KMS-11 (cell line): Measurements from ENCODE around the gene RPL19.

Source experiments
- H2AFZ ChIP-seq: fragments of 200-600 bp; sonication (generic); 2 replicates; pipeline ENCODE4 v1.6.1; 2016; ENCODE audit warnings: antibody characterized with exemption, mixed run types, low read depth
- H3K27ac ChIP-seq: fragments of 200-600 bp; sonication (generic); 2 replicates; pipeline ENCODE4 v1.6.1; 2016; ENCODE audit warnings: mild to moderate bottlenecking, mixed run types
- H3K27me3 ChIP-seq: fragments of 200-600 bp; sonication (generic); 2 replicates; pipeline ENCODE4 v1.6.1; 2017; ENCODE audit warnings: mild to moderate bottlenecking, low read depth, mixed run types, moderate library complexity; ENCODE audit not compliant: insufficient read depth
- H3K36me3 ChIP-seq: fragments of 200-600 bp; sonication (generic); 2 replicates; pipeline ENCODE4 v1.6.1; 2017; ENCODE audit warnings: mild to moderate bottlenecking, mixed run types; ENCODE audit not compliant: insufficient read depth
- H3K4me1 ChIP-seq: fragments of 200-600 bp; sonication (generic); 2 replicates; pipeline ENCODE4 v1.6.1; 2016; ENCODE audit warnings: mild to moderate bottlenecking, low read depth, mixed run types; ENCODE audit not compliant: poor library complexity, severe bottlenecking
- H3K4me2 ChIP-seq: fragments of 200-600 bp; sonication (generic); 2 replicates; pipeline ENCODE4 v1.7.0; 2016; ENCODE audit warnings: mild to moderate bottlenecking, mixed run types
- H3K4me3 ChIP-seq: fragments of 200-600 bp; sonication (generic); IDR thresholded peaks from 2 replicates; pipeline ENCODE4 v1.6.1; 2017; ENCODE audit warnings: low read depth, low read length, mixed read lengths; ENCODE audit not compliant: insufficient read depth
- H3K79me2 ChIP-seq: fragments of 200-600 bp; sonication (generic); 2 replicates; pipeline ENCODE4 v1.6.1; 2016; ENCODE audit warnings: low read depth, mixed run types; ENCODE audit not compliant: insufficient read depth
- H3K9ac ChIP-seq: fragments of 200-600 bp; sonication (generic); 2 replicates; pipeline ENCODE4 v1.6.1; 2016; ENCODE audit warnings: mild to moderate bottlenecking, mixed run types
- H4K20me1 ChIP-seq: fragments of 200-600 bp; sonication (generic); 2 replicates; pipeline ENCODE4 v1.6.1; 2016; ENCODE audit warnings: mild to moderate bottlenecking, mixed run types; ENCODE audit not compliant: insufficient read depth
- TF ChIP-seq, protein P1 (sequence below): fragments of 200-600 bp; sonication (generic); conservative IDR thresholded peaks from 2 replicates; pipeline ENCODE4 v1.6.1; 2017; ENCODE audit warnings: low read depth, mild to moderate bottlenecking, antibody characterized with exemption, low read length, moderate library complexity, mixed read lengths

RPL19 gene

DNA sequence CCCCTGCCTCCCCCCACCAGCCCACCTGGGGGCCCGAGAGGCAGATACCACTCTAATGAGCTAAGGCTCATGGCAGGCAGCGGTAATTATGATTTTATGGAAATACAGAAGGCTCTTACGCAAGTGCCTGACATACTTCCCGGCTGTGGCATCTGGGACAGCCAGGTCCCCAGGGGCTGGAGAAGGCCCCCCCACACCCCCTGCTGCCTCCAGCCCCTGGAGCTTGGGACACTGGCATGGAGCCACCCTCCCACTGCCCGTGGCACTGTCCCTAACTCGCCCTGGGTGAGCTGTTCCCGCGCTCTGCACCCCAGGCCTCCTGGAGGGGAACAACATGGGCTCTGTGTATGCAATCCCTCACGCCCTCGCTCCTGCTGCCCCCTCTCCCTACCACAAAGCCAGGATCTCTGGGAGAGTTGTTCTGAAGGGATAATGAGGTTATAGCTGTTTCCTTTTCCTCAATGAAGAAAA is 31.0 kb downstream of the RPL19 start:
- Histone ChIP-seq H3K27me3 (peaks cover 22% of the 10 kb centered on the region), H3K27ac (no peak overlapping the region), H3K4me1 (peaks cover 15% of the 10 kb centered on the region), H3K4me2 (no peak overlapping the region), H3K79me2 (no peaks in the 10 kb centered on the region), H4K20me1 (no peaks in the 10 kb centered on the region), H2AFZ (peak overlapping the region; percentile 29; the same call in 1 of the 2 replicates), H3K36me3 (no peaks in the 10 kb centered on the region), H3K9ac (no peak overlapping the region), H3K4me3 (no peak overlapping the region)
- TF ChIP-seq, protein P1, sequence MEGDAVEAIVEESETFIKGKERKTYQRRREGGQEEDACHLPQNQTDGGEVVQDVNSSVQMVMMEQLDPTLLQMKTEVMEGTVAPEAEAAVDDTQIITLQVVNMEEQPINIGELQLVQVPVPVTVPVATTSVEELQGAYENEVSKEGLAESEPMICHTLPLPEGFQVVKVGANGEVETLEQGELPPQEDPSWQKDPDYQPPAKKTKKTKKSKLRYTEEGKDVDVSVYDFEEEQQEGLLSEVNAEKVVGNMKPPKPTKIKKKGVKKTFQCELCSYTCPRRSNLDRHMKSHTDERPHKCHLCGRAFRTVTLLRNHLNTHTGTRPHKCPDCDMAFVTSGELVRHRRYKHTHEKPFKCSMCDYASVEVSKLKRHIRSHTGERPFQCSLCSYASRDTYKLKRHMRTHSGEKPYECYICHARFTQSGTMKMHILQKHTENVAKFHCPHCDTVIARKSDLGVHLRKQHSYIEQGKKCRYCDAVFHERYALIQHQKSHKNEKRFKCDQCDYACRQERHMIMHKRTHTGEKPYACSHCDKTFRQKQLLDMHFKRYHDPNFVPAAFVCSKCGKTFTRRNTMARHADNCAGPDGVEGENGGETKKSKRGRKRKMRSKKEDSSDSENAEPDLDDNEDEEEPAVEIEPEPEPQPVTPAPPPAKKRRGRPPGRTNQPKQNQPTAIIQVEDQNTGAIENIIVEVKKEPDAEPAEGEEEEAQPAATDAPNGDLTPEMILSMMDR: no peak

GRCh38 chr17:39231591-39232551 is 31.8 kb downstream of the RPL19 start:
- Histone ChIP-seq H3K9ac (no peak overlapping the region), H3K36me3 (no peaks in the 10 kb centered on the region), H3K79me2 (no peaks in the 10 kb centered on the region), H3K4me3 (no peak overlapping the region), H3K27me3 (peaks cover 15% of the 10 kb centered on the region; the same call in 1 of the 2 replicates), H3K27ac (no peak overlapping the region), H2AFZ (peak overlapping the region; percentile 29; the same call in 1 of the 2 replicates), H3K4me1 (peaks cover 17% of the 10 kb centered on the region), H3K4me2 (peak overlapping the region; percentile 10; the same call in 1 of the 2 replicates), H4K20me1 (no peaks in the 10 kb centered on the region)
- TF ChIP-seq, protein P1: peak; percentile 64

DNA sequence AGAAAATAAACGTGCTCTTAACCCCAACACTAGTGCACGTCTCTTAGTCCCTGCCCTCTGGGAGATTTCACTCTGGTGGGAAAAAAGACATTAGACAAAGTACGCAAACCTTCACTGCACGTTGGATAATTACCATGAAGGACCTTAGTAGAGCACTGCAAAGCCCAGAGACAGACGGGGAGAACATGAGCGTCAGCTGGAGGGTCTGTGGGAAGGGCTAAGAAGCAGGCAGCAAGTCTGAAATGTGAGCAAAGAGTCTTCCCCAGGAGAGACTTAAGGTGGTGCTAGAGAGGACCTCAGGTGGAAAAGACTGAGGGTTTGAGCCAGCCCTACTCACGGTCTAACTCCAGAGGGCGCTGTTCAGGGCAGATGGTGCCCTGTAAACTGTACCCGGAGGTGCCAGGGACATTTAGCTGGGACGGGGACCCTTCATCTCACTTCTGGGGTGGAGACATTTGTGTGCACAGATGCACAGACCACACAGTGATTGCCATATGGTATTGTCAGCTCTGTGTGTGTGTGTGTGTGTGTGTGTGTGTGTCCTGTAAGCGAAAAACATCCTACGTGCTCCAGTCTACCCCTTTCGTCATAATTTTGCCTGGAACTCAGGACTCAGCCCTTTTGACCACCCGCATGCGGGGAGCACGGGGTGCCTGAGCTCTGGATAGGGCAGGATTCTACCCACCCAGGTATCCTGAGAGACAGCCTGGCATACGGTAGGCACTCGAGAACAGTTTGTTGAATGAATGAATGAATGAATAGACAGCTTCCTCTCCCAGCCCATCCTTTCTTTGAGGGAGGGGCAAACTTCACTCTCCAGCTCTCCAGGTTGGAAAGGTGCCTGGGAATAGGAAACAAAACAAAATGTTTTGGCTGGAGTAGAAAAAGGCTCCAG is 35.7 kb downstream of the RPL19 start:
- no peaks in the 10 kb centered on the region for H3K36me3 ChIP-seq
- H4K20me1 ChIP-seq: no peaks in the 10 kb centered on the region
- no peaks in the 10 kb centered on the region for H3K79me2 ChIP-seq
- peaks cover 37% of the 10 kb centered on the region for H3K4me1 ChIP-seq
- no peak overlapping the region for H3K4me3 ChIP-seq
- H3K27me3 ChIP-seq: no peaks in the 10 kb centered on the region
- H3K9ac ChIP-seq: no peak overlapping the region
- TF ChIP-seq, protein P1: peak; percentile 94
- no peak overlapping the region for H3K4me2 ChIP-seq
- H2AFZ ChIP-seq: no peak overlapping the region
- H3K27ac ChIP-seq: no peak overlapping the region

DNA sequence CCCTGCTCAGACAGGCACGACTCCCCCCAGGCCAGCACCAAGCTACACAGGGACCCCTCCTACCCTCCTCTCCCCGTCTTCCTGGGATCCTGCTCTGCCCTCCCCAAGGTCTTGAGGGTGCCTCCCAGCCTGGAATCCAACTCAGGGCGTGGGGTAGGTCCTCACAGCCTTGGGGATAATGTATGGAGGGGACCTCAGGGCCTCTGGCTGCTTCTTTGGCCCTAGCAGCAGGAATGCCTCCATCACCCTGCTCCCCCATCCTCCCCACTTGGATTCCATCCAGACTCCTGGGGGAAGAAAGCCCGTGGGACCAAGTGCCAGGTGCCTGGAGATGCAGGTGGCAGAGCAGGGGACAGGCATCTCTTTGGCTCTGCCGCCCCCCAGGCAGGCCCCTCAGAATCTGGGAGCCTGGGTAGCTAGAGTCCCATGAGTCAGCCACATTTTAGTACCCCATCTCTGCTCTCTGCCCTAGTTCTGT is 36.4 kb downstream of the RPL19 start:
- H3K79me2 ChIP-seq: no peaks in the 10 kb centered on the region
- no peak overlapping the region for H3K27ac ChIP-seq
- no peaks in the 10 kb centered on the region for H3K27me3 ChIP-seq
- no peak overlapping the region for H3K4me3 ChIP-seq
- no peaks in the 10 kb centered on the region for H4K20me1 ChIP-seq
- H3K4me2 ChIP-seq: no peak overlapping the region
- no peaks in the 10 kb centered on the region for H3K36me3 ChIP-seq
- TF ChIP-seq, protein P1: no peak
- no peak overlapping the region for H3K9ac ChIP-seq
- H2AFZ ChIP-seq: no peak overlapping the region
- H3K4me1 ChIP-seq: peaks cover 36% of the 10 kb centered on the region
